NCI-H1417 (cell line): ENCODE results near the gene PROSER3.
"Not testable (repeated sequence)": the region's sequence is repeated elsewhere in the genome, so short reads cannot be mapped to it uniquely, and the experiment has no call there.

Experiments used
- DNase-seq, 3 experiments: peaks; one replicate each; lab custom pipeline; 2025; lab: John Stamatoyannopoulos, UW

Gene PROSER3

GRCh38 chr19:35753634-35754369 lies 4.2 kb upstream of the PROSER3 start:
- DNase-seq: no peak

- no peak for DNase-seq
These were observed 3.4 kb upstream of the PROSER3 start for GRCh38 chr19:35754370-35755130.

- no peak for DNase-seq
These were observed 2.8 kb upstream of the PROSER3 start for GRCh38 chr19:35755131-35755549.

GRCh38 chr19:35755550-35756376 lies 2.2 kb upstream of the PROSER3 start:
- DNase-seq: peak in 1 of 3 experiments; percentile 23

- DNase-seq: no peak
These were observed 1.4 kb upstream of the PROSER3 start, which contains the start of gene HSPB6 for GRCh38 chr19:35756377-35757230. Gene HSPB6 (minus strand): TSS chr19:35757029. CDS start chr19:35757008, 21 bp downstream.

- DNase-seq: no peak
These were observed 686 bp upstream of the PROSER3 start for GRCh38 chr19:35757231-35757748.

- DNase-seq: no peak
These were observed 1.7 kb downstream of the PROSER3 start for GRCh38 chr19:35759697-35760096.

- DNase-seq: no peak
These were observed 2.9 kb downstream of the PROSER3 start for GRCh38 chr19:35760711-35761349.

GRCh38 chr19:35764432-35765315 lies 6.7 kb downstream of the PROSER3 start:
- no peak for DNase-seq

GRCh38 chr19:35766571-35767104 lies 8.7 kb downstream of the PROSER3 start:
- DNase-seq: no peak

GRCh38 chr19:35767288-35768081 lies 9.5 kb downstream of the PROSER3 start:
- peak in 1 of 3 experiments; percentile 11 for DNase-seq

GRCh38 chr19:35768082-35768421 lies 10.1 kb downstream of the PROSER3 start:
- no peak for DNase-seq

GRCh38 chr19:35772362-35772761 lies 14.4 kb downstream of the PROSER3 start:
- not testable (repeated sequence) for DNase-seq

GRCh38 chr19:35773020-35773806 lies 15.2 kb downstream of the PROSER3 start:
- DNase-seq: peak in 1 of 3 experiments; percentile 26

- DNase-seq: peak; percentile 16 to 66 (median 53)
These were observed 16.5 kb downstream of the PROSER3 start for GRCh38 chr19:35774274-35775045.

GRCh38 chr19:35775046-35775297 lies 17.0 kb downstream of the PROSER3 start:
- DNase-seq: no peak
